Kidney (tissue), 22 donors: ENCODE measurements around the gene SOCS4. TPM values are rescaled to one million over a fixed set of nuclear protein-coding genes. Genes with fewer than 3 reads are reported as not detected.
A peak's percentile ranks its signal among the peaks of the same experiment; 100 is the strongest.

Experiments
- DNase-seq, 5 donors: peaks; one replicate each; pipeline ENCODE4 v3.0.0-alpha.2; 2013 to 2020
- FAIRE-seq: peaks from 2 replicates; lab custom pipeline; 2012; peaks lifted over from hg19 to GRCh38; lab: Jason Lieb, UNC
- H3K27ac ChIP-seq, 2 donors: one replicate each; pipeline ENCODE4 v1.7.0; 2013; ENCODE audit warnings: low read depth in 2 of 2, low read length in 2 of 2, inconsistent platforms in 1 of 2
- H3K27me3 ChIP-seq: one replicate; pipeline ENCODE4 v1.7.1; 2013; ENCODE audit warnings: low read length, inconsistent platforms; ENCODE audit not compliant: control insufficient read depth, insufficient read depth
- H3K36me3 ChIP-seq, 3 donors: one replicate each; pipeline versions ENCODE4 v1.7.0 to v1.7.1; 2013; ENCODE audit warnings: low read length in 3 of 3, control low read depth in 1 of 3, inconsistent platforms in 1 of 3; ENCODE audit not compliant: insufficient read depth in 3 of 3, control insufficient read depth in 2 of 3
- H3K4me1 ChIP-seq, 3 donors: one replicate each; pipeline versions ENCODE4 v1.7.0 to v1.7.1; 2013; ENCODE audit warnings: low read length in 3 of 3, inconsistent platforms in 1 of 3, low read depth in 1 of 3; ENCODE audit not compliant: control insufficient read depth in 2 of 3, insufficient read depth in 2 of 3
- H3K4me3 ChIP-seq, 3 donors: one replicate each; pipeline versions ENCODE4 v1.7.0 to v1.8.1; 2013; ENCODE audit warnings: low read length in 3 of 3, control low read depth in 1 of 3, inconsistent platforms in 1 of 3
- H3K9ac ChIP-seq, 3 donors: one replicate each; pipeline versions ENCODE4 v1.7.0 to v1.7.1; 2013; ENCODE audit warnings: low read length in 3 of 3, control low read depth in 1 of 3, inconsistent platforms in 1 of 3
- H3K9me3 ChIP-seq, 3 donors: one replicate each; pipeline versions ENCODE4 v1.7.0 to v1.7.1; 2013; ENCODE audit warnings: low read length in 3 of 3, control low read depth in 1 of 3, inconsistent platforms in 1 of 3; ENCODE audit not compliant: control insufficient read depth in 2 of 3, insufficient read depth in 1 of 3
- CTCF ChIP-seq: IDR thresholded peaks from 3 replicates; pipeline ENCODE4 v1.5.1; 2012; ENCODE audit warnings: mild to moderate bottlenecking, moderate library complexity, borderline replicate concordance; ENCODE audit not compliant: insufficient read depth; ENCODE audit errors: extremely low read depth
- intact Hi-C: fragments of 100-400 bp; cut with DNase I; formaldehyde crosslinking; loops from one replicate; pipeline ENCODE4 v1.11.1; 2022
- long read RNA-seq, 10 donors: library from polyadenylated mRNA in 1 of 10; unstranded in 1 of 10; transcript quantifications; one replicate each; pipeline ENCODE4 v2.0.0 and lab custom pipeline, GENCODE V29; 2021 to 2026
- polyA plus RNA-seq: library from polyadenylated mRNA; stranded (reverse); fragments of 350-450 nt; fragmentation: Illumina TruSeq; extraction: RNeasy Lipid Tissue Mini Kit (QIAGEN cat#74804); gene quantifications from one replicate; pipeline ENCODE4 v1.2.3, GENCODE V29; 2014; ENCODE audit warnings: low read depth, low replicate concordance; ENCODE audit not compliant: insufficient read depth
- total RNA-seq: library from RNA; stranded (reverse); fragmentation: NEBNext Ultra II Directional; extraction: Animal tissue kit (Norgen Biotek cat#: 25700); gene quantifications from one replicate; pipeline ENCODE4 v1.2.1, GENCODE V29; 2021
- donor health status: control.
- donor health status: control.
- donor health status: control.
- donor health status: control.
- donor health status: control.
- donor health status: DM: yes; HTN: yes; CAD: no.
- donor health status: Normal renal cell carcinoma (clear cell type).

The SOCS4 gene
- total RNA-seq (30.5 TPM), polyA plus RNA-seq (6.0 TPM)
- long read RNA-seq, donor 1, full-length matches to known transcripts, result 7 of 20 reads
- long read RNA-seq, donor 1, partial matches to known transcripts, result 13 of 20 reads
- long read RNA-seq, donor 1, other reads (novel, unspliced or antisense), result 0 of 20 reads
- long read RNA-seq, donor 2, full-length matches to known transcripts, result 5 of 5 reads
- long read RNA-seq, donor 2, partial matches to known transcripts, result 0 of 5 reads
- long read RNA-seq, donor 2, other reads (novel, unspliced or antisense), result 0 of 5 reads
- long read RNA-seq, donor 3, full-length matches to known transcripts, result 4 of 4 reads
- long read RNA-seq, donor 3, partial matches to known transcripts, result 0 of 4 reads
- long read RNA-seq, donor 3, other reads (novel, unspliced or antisense), result 0 of 4 reads
- long read RNA-seq, donor 4, full-length matches to known transcripts, result 3 of 3 reads
- long read RNA-seq, donor 4, partial matches to known transcripts, result 0 of 3 reads
- long read RNA-seq, donor 4, other reads (novel, unspliced or antisense), result 0 of 3 reads
- long read RNA-seq, donor 5, result 0 reads
- long read RNA-seq, donor 6, full-length matches to known transcripts, result 5 of 5 reads
- long read RNA-seq, donor 6, partial matches to known transcripts, result 0 of 5 reads
- long read RNA-seq, donor 6, other reads (novel, unspliced or antisense), result 0 of 5 reads
- long read RNA-seq, donor 7, full-length matches to known transcripts, result 4 of 4 reads
- long read RNA-seq, donor 7, partial matches to known transcripts, result 0 of 4 reads
- long read RNA-seq, donor 7, other reads (novel, unspliced or antisense), result 0 of 4 reads
- long read RNA-seq, donor 8, full-length matches to known transcripts, result 4 of 4 reads
- long read RNA-seq, donor 8, partial matches to known transcripts, result 0 of 4 reads
- long read RNA-seq, donor 8, other reads (novel, unspliced or antisense), result 0 of 4 reads
- long read RNA-seq, donor 9, full-length matches to known transcripts, result 3 of 3 reads
- long read RNA-seq, donor 9, partial matches to known transcripts, result 0 of 3 reads
- long read RNA-seq, donor 9, other reads (novel, unspliced or antisense), result 0 of 3 reads
- long read RNA-seq, donor 10, full-length matches to known transcripts, result 7 of 7 reads
- long read RNA-seq, donor 10, partial matches to known transcripts, result 0 of 7 reads
- long read RNA-seq, donor 10, other reads (novel, unspliced or antisense), result 0 of 7 reads

- no peaks in the 10 kb centered on the region for H3K36me3 ChIP-seq
- no peaks in the 10 kb centered on the region for H3K27me3 ChIP-seq
- peak within 1 kb of the TSS; percentile 86 to 97 (median 93) for H3K4me3 ChIP-seq
- DNase-seq, result peak; percentile 96 to 98 (median 97)
- intact Hi-C loops, result no loop called here
- H3K9me3 ChIP-seq, result no peaks in the 10 kb centered on the region
- peak; percentile 35 for TF ChIP-seq CTCF
- FAIRE-seq, result no peak
- H3K27ac ChIP-seq, result peak within 1 kb of the TSS; percentile 82 to 87
- H3K4me1 ChIP-seq, result peaks cover 0 to 12% (median 3%) of the 10 kb centered on the region in 3 donors
- peak within 1 kb of the TSS; percentile 67 to 92 (median 75) for H3K9ac ChIP-seq
These were observed at the start of gene SOCS4, which contains the start of gene WDHD1 for GRCh38 chr14:55026793-55027561. Gene SOCS4, plus strand, starts transcription at chr14:55027236. Its CDS starts 15,806 bp downstream, at chr14:55043042. Gene WDHD1, minus strand, starts transcription at chr14:55027099. Its CDS starts 312 bp downstream, at chr14:55026787.

- DNase-seq (no peak), FAIRE-seq (no peak)
- Histone ChIP-seq H3K27me3 (no peaks in the 10 kb centered on the region), H3K4me3 (no peak overlapping the region), H3K9ac (no peak overlapping the region), H3K9me3 (no peaks in the 10 kb centered on the region), H3K4me1 (no peaks in the 10 kb centered on the region), H3K27ac (no peak overlapping the region), H3K36me3 (no peaks in the 10 kb centered on the region)
- intact Hi-C loops, result no loop called here
- TF ChIP-seq CTCF, result no peak
These were observed 48.0 kb upstream of the SOCS4 start for GRCh38 chr14:54979039-54979438.

GRCh38 chr14:54981698-54982097 is 45.3 kb upstream of the SOCS4 start:
- H3K4me3 ChIP-seq, result no peak overlapping the region
- H3K27me3 ChIP-seq, result no peaks in the 10 kb centered on the region
- intact Hi-C loops, result no loop called here
- DNase-seq (no peak), FAIRE-seq (peak; percentile 82)
- no peaks in the 10 kb centered on the region for H3K4me1 ChIP-seq
- no peak overlapping the region for H3K27ac ChIP-seq
- H3K36me3 ChIP-seq, result no peaks in the 10 kb centered on the region
- no peak for TF ChIP-seq CTCF
- no peaks in the 10 kb centered on the region for H3K9me3 ChIP-seq
- H3K9ac ChIP-seq, result no peak overlapping the region
